HEK293 (cell line): ENCODE measurements around the gene XIAP.
A peak's percentile ranks its signal among the peaks of the same experiment; 100 is the strongest.

Source experiments
- HOXA7 ChIP-seq: sonication (generic); formaldehyde crosslinking; IDR thresholded peaks from 2 replicates; pipeline ENCODE4 v1.8.1; 2022; ENCODE audit warnings: missing genetic modification reagents, borderline replicate concordance
- REPIN1 ChIP-seq: fragments of 450-650 bp; formaldehyde crosslinking; IDR thresholded peaks from 2 replicates; pipeline ENCODE4 v1.5.1; 2017; ENCODE audit warnings: missing biosample characterization, missing genetic modification characterization, low read depth
- SP3 ChIP-seq: fragments of 450-650 bp; formaldehyde crosslinking; IDR thresholded peaks from 2 replicates; pipeline ENCODE4 v1.5.1; 2016; ENCODE audit warnings: missing biosample characterization, missing genetic modification characterization
- TRIM28 ChIP-seq: IDR thresholded peaks from 2 replicates; pipeline ENCODE4 v1.6.1; 2011; ENCODE audit warnings: low read length, control low read depth, borderline replicate concordance
- ZBTB20 ChIP-seq: fragments of 450-650 bp; formaldehyde crosslinking; IDR thresholded peaks from 2 replicates; pipeline ENCODE4 v1.5.1; 2016; ENCODE audit warnings: missing biosample characterization, missing genetic modification characterization
- ZEB2 ChIP-seq: fragments of 450-650 bp; formaldehyde crosslinking; IDR thresholded peaks from 2 replicates; pipeline ENCODE4 v1.5.1; 2016; ENCODE audit warnings: missing biosample characterization, missing genetic modification characterization
- ZNF112 ChIP-seq: fragments of 450-650 bp; formaldehyde crosslinking; IDR thresholded peaks from 2 replicates; pipeline ENCODE4 v1.5.0; 2017; ENCODE audit warnings: missing biosample characterization, missing genetic modification characterization
- ZNF140 ChIP-seq: fragments of 450-650 bp; formaldehyde crosslinking; IDR thresholded peaks from 2 replicates; pipeline ENCODE4 v1.5.1; 2016; ENCODE audit warnings: missing biosample characterization, missing genetic modification characterization
- ZNF223 ChIP-seq: fragments of 450-650 bp; formaldehyde crosslinking; IDR thresholded peaks from 2 replicates; pipeline ENCODE4 v1.5.1; 2016; ENCODE audit warnings: missing biosample characterization, missing genetic modification characterization
- ZNF433 ChIP-seq: fragments of 450-650 bp; formaldehyde crosslinking; IDR thresholded peaks from 2 replicates; pipeline ENCODE4 v1.5.1; 2016; ENCODE audit warnings: missing biosample characterization, missing genetic modification characterization, low read depth
- ZNF510 ChIP-seq: fragments of 450-650 bp; formaldehyde crosslinking; IDR thresholded peaks from 2 replicates; pipeline ENCODE4 v1.5.1; 2018; ENCODE audit warnings: mild to moderate bottlenecking, missing genetic modification characterization, missing biosample characterization; ENCODE audit not compliant: insufficient replicate concordance
- ZNF596 ChIP-seq: fragments of 450-650 bp; IDR thresholded peaks from 2 replicates; pipeline ENCODE4 v1.5.0; 2018; ENCODE audit warnings: missing biosample characterization, mild to moderate bottlenecking, missing genetic modification characterization, moderate library complexity
- ZNF600 ChIP-seq: fragments of 450-650 bp; formaldehyde crosslinking; IDR thresholded peaks from 2 replicates; pipeline ENCODE4 v1.5.1; 2016; ENCODE audit warnings: missing biosample characterization, missing genetic modification characterization
- ZNF624 ChIP-seq: fragments of 450-650 bp; formaldehyde crosslinking; IDR thresholded peaks from 2 replicates; pipeline ENCODE4 v1.5.1; 2017; ENCODE audit warnings: missing biosample characterization, missing genetic modification characterization
- ZNF629 ChIP-seq: fragments of 450-650 bp; formaldehyde crosslinking; IDR thresholded peaks from 2 replicates; pipeline ENCODE4 v1.5.1; 2017; ENCODE audit warnings: missing biosample characterization, missing genetic modification characterization
- ZNF701 ChIP-seq: fragments of 450-650 bp; formaldehyde crosslinking; IDR thresholded peaks from 2 replicates; pipeline ENCODE4 v1.5.1; 2016; ENCODE audit warnings: missing biosample characterization, missing genetic modification characterization
- ZNF747 ChIP-seq: fragments of 450-650 bp; formaldehyde crosslinking; IDR thresholded peaks from 2 replicates; pipeline ENCODE4 v1.5.1; 2016; ENCODE audit warnings: missing biosample characterization, missing genetic modification characterization
- TF ChIP-seq, protein P1 (sequence below): fragments of 450-650 bp; formaldehyde crosslinking; IDR thresholded peaks from 2 replicates; pipeline ENCODE4 v1.5.1; 2016; ENCODE audit warnings: missing biosample characterization, missing genetic modification characterization, borderline replicate concordance
- TF ChIP-seq, protein P2 (sequence below): fragments of 450-650 bp; formaldehyde crosslinking; conservative IDR thresholded peaks from 2 replicates; pipeline ENCODE4 v1.5.1; 2016; ENCODE audit warnings: low read depth, missing biosample characterization, missing genetic modification characterization
- TF ChIP-seq, protein P3 (sequence below): fragments of 450-650 bp; formaldehyde crosslinking; IDR thresholded peaks from 2 replicates; pipeline ENCODE4 v1.5.1; 2016; ENCODE audit warnings: missing biosample characterization, missing genetic modification characterization
- TF ChIP-seq, protein P4 (sequence below): fragments of 450-650 bp; formaldehyde crosslinking; IDR thresholded peaks from 2 replicates; pipeline ENCODE4 v1.5.1; 2016; ENCODE audit warnings: missing biosample characterization, missing genetic modification characterization
- TF ChIP-seq, protein P5 (sequence below): fragments of 450-650 bp; formaldehyde crosslinking; IDR thresholded peaks from 2 replicates; pipeline ENCODE4 v1.5.1; 2016; ENCODE audit warnings: missing biosample characterization, missing genetic modification characterization

Gene XIAP

DNA sequence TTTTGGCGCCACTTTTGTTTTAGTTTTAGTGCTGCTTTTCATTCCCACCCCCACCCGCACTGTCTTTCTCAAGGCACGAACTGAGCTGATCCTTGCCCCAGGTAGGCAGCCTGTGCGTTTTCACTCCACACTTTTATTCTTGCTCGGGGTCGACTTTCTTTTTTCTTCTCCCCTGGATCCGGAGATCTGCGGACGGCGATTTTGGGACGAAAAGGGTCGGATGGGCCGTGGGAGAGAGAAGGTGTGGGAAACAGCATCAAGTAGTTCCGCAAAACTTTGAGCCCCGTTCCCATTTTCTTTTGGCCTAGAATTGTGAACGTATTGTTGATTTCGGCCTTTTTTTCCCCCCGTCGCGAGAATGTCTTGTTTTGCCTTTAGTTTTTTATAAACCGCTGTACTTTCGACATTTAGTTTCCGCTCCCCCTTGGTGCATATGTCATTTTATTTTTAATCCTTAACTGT is 102.2 kb downstream of the XIAP start (continued):
- TF ChIP-seq, protein P1, sequence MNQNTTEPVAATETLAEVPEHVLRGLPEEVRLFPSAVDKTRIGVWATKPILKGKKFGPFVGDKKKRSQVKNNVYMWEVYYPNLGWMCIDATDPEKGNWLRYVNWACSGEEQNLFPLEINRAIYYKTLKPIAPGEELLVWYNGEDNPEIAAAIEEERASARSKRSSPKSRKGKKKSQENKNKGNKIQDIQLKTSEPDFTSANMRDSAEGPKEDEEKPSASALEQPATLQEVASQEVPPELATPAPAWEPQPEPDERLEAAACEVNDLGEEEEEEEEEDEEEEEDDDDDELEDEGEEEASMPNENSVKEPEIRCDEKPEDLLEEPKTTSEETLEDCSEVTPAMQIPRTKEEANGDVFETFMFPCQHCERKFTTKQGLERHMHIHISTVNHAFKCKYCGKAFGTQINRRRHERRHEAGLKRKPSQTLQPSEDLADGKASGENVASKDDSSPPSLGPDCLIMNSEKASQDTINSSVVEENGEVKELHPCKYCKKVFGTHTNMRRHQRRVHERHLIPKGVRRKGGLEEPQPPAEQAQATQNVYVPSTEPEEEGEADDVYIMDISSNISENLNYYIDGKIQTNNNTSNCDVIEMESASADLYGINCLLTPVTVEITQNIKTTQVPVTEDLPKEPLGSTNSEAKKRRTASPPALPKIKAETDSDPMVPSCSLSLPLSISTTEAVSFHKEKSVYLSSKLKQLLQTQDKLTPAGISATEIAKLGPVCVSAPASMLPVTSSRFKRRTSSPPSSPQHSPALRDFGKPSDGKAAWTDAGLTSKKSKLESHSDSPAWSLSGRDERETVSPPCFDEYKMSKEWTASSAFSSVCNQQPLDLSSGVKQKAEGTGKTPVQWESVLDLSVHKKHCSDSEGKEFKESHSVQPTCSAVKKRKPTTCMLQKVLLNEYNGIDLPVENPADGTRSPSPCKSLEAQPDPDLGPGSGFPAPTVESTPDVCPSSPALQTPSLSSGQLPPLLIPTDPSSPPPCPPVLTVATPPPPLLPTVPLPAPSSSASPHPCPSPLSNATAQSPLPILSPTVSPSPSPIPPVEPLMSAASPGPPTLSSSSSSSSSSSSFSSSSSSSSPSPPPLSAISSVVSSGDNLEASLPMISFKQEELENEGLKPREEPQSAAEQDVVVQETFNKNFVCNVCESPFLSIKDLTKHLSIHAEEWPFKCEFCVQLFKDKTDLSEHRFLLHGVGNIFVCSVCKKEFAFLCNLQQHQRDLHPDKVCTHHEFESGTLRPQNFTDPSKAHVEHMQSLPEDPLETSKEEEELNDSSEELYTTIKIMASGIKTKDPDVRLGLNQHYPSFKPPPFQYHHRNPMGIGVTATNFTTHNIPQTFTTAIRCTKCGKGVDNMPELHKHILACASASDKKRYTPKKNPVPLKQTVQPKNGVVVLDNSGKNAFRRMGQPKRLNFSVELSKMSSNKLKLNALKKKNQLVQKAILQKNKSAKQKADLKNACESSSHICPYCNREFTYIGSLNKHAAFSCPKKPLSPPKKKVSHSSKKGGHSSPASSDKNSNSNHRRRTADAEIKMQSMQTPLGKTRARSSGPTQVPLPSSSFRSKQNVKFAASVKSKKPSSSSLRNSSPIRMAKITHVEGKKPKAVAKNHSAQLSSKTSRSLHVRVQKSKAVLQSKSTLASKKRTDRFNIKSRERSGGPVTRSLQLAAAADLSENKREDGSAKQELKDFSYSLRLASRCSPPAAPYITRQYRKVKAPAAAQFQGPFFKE (tag by site-specific recombination), result no peak
- TF ChIP-seq ZNF747 (tag by site-specific recombination), result no peak
- no peak for TF ChIP-seq ZNF701 (tag by site-specific recombination)
- TF ChIP-seq ZNF140 (tag by site-specific recombination), result no peak
- TF ChIP-seq ZNF600 (tag by site-specific recombination), result no peak
- no peak for TF ChIP-seq ZNF433 (tag by site-specific recombination)
- TF ChIP-seq ZBTB20 (tag by site-specific recombination), result peak; percentile 24; the same call in 1 of the 2 replicates
- TF ChIP-seq ZNF112 (tag by site-specific recombination), result no peak
- no peak for TF ChIP-seq ZNF510 (tag by site-specific recombination)
- TF ChIP-seq REPIN1 (tag by site-specific recombination), result no peak
- no peak for TF ChIP-seq ZNF596 (tag by site-specific recombination)
- TF ChIP-seq, protein P2, sequence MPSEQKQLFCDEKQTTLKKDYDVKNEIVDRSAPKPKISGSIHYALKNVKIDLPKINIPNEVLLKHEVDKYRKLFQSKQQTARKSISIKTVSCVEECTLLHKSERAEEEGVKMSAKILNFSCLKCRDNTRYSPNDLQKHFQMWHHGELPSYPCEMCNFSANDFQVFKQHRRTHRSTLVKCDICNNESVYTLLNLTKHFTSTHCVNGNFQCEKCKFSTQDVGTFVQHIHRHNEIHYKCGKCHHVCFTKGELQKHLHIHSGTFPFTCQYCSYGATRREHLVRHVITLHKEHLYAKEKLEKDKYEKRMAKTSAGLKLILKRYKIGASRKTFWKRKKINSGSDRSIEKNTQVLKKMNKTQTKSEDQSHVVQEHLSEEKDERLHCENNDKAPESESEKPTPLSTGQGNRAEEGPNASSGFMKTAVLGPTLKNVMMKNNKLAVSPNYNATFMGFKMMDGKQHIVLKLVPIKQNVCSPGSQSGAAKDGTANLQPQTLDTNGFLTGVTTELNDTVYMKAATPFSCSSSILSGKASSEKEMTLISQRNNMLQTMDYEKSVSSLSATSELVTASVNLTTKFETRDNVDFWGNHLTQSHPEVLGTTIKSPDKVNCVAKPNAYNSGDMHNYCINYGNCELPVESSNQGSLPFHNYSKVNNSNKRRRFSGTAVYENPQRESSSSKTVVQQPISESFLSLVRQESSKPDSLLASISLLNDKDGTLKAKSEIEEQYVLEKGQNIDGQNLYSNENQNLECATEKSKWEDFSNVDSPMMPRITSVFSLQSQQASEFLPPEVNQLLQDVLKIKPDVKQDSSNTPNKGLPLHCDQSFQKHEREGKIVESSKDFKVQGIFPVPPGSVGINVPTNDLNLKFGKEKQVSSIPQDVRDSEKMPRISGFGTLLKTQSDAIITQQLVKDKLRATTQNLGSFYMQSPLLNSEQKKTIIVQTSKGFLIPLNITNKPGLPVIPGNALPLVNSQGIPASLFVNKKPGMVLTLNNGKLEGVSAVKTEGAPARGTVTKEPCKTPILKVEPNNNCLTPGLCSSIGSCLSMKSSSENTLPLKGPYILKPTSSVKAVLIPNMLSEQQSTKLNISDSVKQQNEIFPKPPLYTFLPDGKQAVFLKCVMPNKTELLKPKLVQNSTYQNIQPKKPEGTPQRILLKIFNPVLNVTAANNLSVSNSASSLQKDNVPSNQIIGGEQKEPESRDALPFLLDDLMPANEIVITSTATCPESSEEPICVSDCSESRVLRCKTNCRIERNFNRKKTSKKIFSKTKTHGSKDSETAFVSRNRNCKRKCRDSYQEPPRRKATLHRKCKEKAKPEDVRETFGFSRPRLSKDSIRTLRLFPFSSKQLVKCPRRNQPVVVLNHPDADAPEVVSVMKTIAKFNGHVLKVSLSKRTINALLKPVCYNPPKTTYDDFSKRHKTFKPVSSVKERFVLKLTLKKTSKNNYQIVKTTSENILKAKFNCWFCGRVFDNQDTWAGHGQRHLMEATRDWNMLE, result no peak
- TF ChIP-seq HOXA7 (CRISPR knock-in tag), result no peak
- TF ChIP-seq, protein P3, sequence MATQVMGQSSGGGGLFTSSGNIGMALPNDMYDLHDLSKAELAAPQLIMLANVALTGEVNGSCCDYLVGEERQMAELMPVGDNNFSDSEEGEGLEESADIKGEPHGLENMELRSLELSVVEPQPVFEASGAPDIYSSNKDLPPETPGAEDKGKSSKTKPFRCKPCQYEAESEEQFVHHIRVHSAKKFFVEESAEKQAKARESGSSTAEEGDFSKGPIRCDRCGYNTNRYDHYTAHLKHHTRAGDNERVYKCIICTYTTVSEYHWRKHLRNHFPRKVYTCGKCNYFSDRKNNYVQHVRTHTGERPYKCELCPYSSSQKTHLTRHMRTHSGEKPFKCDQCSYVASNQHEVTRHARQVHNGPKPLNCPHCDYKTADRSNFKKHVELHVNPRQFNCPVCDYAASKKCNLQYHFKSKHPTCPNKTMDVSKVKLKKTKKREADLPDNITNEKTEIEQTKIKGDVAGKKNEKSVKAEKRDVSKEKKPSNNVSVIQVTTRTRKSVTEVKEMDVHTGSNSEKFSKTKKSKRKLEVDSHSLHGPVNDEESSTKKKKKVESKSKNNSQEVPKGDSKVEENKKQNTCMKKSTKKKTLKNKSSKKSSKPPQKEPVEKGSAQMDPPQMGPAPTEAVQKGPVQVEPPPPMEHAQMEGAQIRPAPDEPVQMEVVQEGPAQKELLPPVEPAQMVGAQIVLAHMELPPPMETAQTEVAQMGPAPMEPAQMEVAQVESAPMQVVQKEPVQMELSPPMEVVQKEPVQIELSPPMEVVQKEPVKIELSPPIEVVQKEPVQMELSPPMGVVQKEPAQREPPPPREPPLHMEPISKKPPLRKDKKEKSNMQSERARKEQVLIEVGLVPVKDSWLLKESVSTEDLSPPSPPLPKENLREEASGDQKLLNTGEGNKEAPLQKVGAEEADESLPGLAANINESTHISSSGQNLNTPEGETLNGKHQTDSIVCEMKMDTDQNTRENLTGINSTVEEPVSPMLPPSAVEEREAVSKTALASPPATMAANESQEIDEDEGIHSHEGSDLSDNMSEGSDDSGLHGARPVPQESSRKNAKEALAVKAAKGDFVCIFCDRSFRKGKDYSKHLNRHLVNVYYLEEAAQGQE (tag by site-specific recombination), result no peak
- TF ChIP-seq, protein P4, sequence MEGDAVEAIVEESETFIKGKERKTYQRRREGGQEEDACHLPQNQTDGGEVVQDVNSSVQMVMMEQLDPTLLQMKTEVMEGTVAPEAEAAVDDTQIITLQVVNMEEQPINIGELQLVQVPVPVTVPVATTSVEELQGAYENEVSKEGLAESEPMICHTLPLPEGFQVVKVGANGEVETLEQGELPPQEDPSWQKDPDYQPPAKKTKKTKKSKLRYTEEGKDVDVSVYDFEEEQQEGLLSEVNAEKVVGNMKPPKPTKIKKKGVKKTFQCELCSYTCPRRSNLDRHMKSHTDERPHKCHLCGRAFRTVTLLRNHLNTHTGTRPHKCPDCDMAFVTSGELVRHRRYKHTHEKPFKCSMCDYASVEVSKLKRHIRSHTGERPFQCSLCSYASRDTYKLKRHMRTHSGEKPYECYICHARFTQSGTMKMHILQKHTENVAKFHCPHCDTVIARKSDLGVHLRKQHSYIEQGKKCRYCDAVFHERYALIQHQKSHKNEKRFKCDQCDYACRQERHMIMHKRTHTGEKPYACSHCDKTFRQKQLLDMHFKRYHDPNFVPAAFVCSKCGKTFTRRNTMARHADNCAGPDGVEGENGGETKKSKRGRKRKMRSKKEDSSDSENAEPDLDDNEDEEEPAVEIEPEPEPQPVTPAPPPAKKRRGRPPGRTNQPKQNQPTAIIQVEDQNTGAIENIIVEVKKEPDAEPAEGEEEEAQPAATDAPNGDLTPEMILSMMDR (tag by site-specific recombination), result no peak
- no peak for TF ChIP-seq ZNF624
- TF ChIP-seq ZNF223, result no peak
- TF ChIP-seq ZEB2 (tag by site-specific recombination), result no peak
- TF ChIP-seq TRIM28, result no peak
- TF ChIP-seq ZNF629 (tag by site-specific recombination), result no peak; the same call in none of the 2 replicates
- TF ChIP-seq, protein P5, sequence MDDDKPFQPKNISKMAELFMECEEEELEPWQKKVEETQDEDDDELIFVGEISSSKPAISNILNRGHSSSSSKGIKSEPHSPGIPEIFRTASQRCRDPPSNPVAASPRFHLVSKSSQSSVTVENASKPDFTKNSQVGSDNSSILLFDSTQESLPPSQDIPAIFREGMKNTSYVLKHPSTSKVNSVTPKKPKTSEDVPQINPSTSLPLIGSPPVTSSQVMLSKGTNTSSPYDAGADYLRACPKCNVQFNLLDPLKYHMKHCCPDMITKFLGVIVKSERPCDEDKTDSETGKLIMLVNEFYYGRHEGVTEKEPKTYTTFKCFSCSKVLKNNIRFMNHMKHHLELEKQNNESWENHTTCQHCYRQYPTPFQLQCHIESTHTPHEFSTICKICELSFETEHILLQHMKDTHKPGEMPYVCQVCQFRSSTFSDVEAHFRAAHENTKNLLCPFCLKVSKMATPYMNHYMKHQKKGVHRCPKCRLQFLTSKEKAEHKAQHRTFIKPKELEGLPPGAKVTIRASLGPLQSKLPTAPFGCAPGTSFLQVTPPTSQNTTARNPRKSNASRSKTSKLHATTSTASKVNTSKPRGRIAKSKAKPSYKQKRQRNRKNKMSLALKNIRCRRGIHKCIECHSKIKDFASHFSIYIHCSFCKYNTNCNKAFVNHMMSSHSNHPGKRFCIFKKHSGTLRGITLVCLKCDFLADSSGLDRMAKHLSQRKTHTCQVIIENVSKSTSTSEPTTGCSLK, result no peak
- TF ChIP-seq SP3, result no peak
